GM18519 (cell line): Measurements from ENCODE around the gene TIMP3.
"Not testable (repeated sequence)": the region's sequence is repeated elsewhere in the genome, so short reads cannot be mapped to it uniquely, and the experiment has no call there.

Experiments used
- ATAC-seq: cut with Tn5 transposase; IDR thresholded peaks from one replicate; pipeline ENCODE4 v1.9.1; 2021; ENCODE audit warnings: mild to moderate bottlenecking, moderate library complexity; ENCODE audit not compliant: unreplicated experiment, low FRiP score

TIMP3 gene

DNA sequence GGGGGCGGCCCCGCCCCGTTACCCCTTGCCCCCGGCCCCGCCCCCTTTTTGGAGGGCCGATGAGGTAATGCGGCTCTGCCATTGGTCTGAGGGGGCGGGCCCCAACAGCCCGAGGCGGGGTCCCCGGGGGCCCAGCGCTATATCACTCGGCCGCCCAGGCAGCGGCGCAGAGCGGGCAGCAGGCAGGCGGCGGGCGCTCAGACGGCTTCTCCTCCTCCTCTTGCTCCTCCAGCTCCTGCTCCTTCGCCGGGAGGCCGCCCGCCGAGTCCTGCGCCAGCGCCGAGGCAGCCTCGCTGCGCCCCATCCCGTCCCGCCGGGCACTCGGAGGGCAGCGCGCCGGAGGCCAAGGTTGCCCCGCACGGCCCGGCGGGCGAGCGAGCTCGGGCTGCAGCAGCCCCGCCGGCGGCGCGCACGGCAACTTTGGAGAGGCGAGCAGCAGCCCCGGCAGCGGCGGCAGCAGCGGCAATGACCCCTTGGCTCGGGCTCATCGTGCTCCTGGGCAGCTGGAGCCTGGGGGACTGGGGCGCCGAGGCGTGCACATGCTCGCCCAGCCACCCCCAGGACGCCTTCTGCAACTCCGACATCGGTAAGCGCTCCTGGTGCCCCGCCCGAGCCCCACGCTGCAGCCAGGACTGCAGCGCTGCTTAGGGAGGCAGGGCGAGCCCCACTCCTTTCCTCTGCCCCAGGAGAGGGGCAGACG, at the start of gene TIMP3:
Gene TIMP3 (plus strand): TSS at position 169 of the 700 bp plus-strand sequence. CDS start 297 bp downstream, at position 466.
- ATAC-seq = no peak

GRCh38 chr22:32752326-32752725, 49.2 kb upstream of the TIMP3 start:
- no peak for ATAC-seq

GRCh38 chr22:32752816-32753520, 48.5 kb upstream of the TIMP3 start:
- no peak for ATAC-seq

GRCh38 chr22:32753591-32753990, 47.9 kb upstream of the TIMP3 start:
- no peak for ATAC-seq

DNA sequence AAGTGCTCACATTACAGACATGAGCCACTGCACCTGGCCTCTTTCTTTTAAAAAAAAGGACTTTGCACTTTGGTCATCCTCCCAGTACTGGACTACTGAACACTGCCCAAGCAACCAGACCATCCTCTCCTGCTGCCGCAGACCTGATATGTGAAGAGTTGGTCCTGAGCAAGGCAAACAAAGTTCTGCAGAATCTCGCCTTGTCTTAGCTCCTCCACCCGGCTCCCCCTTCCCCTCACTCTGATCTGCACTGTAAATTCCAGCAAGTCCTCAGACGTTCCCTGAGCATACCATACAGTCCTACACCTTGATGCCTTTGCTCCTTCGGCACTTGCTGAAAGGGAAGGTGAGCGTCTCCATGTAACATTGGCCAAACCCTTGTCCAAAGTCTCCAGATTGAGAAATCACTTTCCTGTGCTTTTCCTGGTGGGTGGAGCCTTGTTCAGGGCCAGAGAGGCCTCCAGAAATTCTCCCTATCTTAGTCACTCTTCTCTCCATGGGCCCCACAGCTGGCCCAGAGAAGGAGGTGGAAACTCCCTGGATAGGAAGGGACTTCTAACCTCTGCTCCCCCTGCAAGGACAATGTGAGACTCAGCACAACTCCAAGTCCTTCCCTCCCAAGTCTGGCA, 47.0 kb upstream of the TIMP3 start:
- ATAC-seq = no peak

- ATAC-seq = not testable (repeated sequence)
These were observed 44.3 kb upstream of the TIMP3 start for GRCh38 chr22:32757086-32757762.

DNA sequence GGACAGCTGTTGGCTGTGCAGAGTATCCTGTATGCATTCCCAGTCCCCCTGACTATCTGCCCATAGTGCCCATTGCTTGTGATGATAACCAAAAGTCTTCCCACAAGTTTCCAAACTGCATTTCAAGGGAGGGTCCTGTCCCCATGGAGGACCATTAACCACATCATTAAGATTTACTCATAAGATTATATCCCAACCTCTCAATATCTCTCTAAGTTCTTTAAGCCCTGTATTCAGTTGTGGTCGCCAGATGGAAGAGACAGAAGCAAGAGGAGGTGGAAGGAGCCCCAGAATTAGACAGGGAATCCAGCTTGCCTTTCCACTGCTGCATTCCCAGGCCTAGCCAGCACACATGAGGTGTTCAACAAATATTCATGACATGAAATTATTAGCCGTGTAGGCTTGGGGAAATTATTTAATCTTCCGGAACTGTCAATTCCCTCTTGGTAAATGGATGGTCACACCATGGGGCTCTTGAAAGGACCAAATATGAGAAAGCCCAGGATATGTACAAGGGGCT, 42.6 kb upstream of the TIMP3 start:
- no peak for ATAC-seq

- ATAC-seq = no peak
These were observed 41.1 kb upstream of the TIMP3 start for GRCh38 chr22:32760396-32760795.

- no peak for ATAC-seq
These were observed 40.7 kb upstream of the TIMP3 start for GRCh38 chr22:32760815-32761214.

DNA sequence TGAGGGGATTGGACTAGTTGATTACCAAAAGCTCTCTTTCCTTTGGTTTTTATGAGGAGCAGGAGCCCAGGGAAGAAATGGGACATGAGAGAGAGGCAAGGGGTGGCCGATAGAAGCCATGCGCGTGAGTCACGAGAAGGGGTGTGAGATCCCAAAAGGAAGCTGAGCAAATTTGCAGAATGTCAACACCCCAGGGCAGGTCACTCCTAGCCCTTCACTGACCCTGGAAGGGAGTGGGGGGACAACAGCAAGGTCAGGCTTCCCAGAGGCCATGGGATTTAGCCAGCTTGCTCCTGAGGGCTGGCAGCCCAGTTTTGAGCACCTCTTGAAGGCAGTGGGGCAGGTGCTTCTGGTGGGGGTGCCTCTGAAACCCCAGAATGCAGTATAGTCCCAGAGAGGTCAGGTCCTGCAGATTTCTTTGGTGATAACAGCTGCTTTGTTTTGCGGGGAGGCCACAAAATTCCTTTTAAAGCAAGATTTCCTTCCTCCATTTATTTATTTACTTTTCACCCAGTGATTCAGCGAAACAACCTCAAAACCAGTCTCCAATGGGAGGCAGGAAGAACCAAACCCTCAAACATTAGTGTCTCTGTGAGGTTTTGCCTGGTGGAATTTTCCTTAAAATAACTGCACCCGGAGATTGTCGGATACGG, 40.1 kb upstream of the TIMP3 start:
- ATAC-seq = no peak

DNA sequence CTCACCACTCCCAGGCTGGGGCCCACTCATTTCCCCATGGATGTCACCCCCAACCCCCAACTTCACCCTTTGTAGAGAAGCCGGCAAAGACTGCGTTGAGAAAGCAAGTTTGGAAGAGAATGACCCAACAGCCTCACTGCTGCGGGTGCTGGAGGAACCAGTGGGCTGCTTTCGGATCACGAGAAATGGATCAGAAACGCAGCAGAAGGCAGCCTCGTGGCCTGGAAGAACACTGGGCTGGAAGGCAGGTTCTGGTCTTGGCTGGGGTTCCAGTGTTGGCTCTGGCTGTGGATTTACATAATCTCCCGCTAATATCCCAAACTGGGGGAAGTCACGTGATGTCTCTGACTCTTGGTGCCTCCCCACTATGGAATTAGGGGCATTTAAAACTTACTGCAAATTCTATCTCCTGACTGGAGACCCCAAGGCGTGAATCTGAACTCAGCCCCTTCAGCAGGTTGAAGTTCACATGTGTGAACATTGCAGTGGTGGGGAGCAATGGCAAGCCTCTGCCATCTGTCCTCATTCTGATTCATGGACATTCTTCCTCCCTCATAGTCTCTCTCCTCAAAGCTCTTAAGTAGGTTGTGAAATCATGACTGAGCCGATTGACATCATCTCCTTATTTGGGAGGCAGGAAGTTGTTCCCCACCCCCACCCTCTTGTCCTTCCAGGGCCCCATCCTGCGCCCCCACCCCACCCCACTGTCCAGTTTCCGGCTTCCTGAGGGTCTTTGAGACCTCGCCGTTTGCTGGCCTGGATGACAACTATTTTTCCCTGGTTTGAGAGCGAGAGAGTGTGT, 37.0 kb upstream of the TIMP3 start:
- ATAC-seq = no peak

DNA sequence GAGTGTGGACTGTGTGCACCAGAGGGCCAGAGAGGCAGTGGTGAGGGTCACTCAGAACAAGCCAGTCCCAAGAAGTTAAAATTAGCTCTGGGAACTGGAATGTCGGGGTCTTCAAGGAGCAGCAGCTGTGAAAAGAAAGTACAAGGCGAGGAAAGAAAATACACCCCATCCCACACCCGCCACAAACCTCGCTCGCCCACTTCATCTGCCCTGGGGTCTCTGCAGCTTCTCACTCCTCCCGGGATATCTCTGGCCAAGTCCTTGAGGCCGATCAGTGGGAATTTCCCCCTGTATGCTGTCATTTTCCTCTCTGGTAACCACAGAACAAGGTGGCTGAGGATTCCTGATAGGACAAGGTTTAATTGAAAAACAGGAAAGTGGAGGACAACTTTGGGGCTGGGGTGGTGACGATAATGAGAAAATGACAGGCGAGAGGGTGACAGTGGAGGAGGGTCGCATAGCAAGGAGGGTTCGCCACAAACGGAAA, 36.3 kb upstream of the TIMP3 start:
- no peak for ATAC-seq

DNA sequence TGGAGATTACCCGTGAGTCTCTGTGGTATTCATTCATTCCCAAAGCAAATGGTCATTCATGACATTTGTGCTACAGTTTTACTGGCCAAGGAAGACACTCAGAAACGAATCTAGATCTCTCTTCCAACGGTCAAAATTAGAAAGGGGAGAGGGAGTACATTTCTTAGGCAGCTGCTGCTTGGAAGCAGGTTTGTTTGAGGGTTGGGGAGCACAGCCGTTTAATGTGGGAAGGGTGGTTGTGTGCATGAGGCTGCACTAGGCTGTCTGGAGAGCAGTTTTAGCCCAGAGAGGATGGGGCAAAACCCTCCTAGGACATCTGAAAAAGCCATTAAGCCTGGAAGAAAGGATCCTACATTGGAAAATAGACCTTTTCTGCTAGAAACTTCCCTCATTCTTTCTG, 29.7 kb upstream of the TIMP3 start:
- ATAC-seq = no peak

DNA sequence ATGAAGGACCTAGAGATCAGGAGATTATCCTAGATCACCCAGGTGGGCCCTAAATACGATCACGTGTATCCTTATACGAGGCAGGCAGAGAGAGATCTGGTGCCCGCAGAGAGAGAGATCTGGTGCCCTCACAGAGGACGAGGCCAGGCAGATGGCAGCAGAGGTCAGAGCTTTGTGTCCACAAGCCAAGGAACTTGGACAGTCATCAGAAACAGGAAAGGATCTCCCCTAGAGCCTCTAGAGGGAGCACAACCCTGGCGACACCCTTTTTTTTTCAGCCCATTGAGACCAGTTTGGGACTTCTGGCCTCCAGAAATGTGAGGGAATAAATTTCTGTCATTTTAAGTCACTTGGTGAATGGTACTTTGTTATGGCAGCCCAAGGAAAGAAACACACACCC, 25.5 kb upstream of the TIMP3 start:
- no peak for ATAC-seq

DNA sequence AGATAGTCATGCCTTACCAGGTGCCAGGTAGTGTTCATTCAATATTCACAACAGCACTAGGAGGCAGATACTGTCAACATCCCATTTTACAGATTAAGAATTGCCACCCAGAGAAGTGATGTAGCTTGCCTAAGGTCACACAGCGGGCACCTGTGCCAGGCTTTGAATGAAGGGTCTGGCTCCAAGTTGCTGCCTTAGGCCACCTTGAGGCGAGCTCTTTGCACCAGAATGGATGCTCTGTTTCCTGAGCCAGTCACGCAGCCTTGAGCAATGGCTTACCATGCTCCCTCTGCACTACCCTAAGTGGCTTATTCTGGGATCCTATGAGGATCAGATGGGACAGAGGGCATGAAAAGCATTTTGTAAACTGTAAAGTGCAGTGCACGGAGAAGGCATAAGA, 25.1 kb upstream of the TIMP3 start:
- no peak for ATAC-seq

GRCh38 chr22:32776802-32777201, 24.7 kb upstream of the TIMP3 start:
- ATAC-seq = no peak

DNA sequence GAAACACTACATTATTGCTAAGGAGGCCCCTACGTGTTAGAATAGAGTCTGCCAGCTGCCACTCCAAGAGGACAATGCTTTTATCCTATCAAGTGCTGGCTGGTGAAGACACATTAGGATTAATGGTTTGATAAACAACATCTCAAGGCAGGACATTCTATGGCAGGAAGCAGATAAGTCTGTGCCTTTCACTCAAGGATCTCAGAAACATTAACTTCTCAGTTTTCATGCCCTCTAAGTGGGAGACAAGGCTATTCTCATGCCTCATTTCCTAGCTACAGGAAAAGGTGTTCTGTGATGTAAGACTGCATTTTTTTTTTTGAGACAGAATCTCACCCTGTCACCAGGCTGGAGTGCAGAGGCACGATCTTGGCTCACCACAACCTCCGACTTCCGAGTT, 23.5 kb upstream of the TIMP3 start:
- ATAC-seq = no peak

GRCh38 chr22:32780726-32781310, 20.7 kb upstream of the TIMP3 start:
- ATAC-seq = no peak

DNA sequence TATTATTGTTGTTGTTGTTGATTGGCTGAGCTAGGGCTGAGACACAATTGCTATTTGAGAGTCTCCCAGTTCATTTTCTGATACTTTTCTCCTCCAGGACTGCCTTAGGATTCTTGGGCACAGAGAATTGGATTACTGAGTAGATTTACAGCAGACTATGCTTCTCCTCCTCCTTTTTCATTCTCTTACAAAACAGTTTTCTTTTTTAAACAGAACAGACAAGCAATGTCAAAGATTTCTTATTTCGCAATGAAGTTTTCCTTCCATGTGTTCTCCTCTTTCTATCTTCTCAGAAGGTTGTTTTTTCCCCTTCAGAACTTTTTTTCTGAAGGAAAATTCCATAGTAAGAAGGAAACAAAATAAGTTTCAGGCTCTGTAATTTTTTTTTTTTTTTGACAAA, 19.8 kb upstream of the TIMP3 start:
- ATAC-seq = no peak
